Left forelimb (tissue), 1 donor: Measurements from ENCODE around the gene DNAJC16.

Source experiments
- DNase-seq: peaks from one replicate; pipeline ENCODE4 v3.0.0-alpha.2; 2018; ENCODE audit warnings: low spot score

The DNAJC16 gene

DNA sequence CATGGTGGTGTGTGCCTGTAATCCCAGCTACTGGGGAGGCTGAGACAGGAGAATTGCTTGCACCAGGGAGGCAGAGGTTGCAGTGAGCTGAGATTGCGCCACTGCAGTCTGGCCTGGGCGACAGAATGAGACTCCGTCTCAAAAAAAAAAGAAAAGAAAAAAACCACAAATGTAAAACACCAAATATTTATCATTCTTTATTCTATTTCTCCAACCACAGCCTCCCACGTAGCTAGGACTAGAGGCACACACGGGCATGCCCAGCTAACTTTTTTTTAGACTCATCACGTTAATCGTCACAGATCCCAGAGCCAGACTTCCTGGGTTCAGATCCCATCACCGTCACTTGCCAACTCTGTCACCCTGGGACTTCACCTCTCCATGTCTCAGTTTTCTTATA lies 13.5 kb downstream of the DNAJC16 start:
- no peak for DNase-seq

DNA sequence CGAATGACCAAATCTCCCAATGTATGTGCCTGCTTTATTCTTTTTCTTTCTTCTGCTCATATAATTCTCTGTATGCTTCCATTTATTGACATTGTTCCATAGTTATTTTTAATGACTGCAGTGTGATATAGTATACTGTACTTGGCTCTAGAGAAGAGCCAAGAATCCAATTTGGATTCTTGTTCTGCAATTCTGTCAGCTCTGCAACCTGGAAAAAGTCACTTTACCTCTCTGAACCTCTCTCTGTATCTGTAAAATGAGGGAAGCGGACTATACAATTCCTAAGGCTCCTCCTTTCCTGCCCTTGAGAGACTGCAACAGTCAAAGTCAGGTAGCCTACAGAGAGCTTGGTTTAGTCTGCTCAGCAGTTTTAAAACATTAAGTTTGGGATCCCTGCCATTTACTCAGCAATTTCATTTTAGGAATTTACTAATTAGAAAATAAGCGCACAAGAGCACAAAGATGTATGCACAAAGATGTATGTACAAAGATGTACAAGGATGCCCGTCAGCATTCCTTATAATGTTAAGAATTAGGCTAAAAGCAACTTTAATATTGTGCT lies 14.7 kb downstream of the DNAJC16 start:
- DNase-seq: no peak

DNA sequence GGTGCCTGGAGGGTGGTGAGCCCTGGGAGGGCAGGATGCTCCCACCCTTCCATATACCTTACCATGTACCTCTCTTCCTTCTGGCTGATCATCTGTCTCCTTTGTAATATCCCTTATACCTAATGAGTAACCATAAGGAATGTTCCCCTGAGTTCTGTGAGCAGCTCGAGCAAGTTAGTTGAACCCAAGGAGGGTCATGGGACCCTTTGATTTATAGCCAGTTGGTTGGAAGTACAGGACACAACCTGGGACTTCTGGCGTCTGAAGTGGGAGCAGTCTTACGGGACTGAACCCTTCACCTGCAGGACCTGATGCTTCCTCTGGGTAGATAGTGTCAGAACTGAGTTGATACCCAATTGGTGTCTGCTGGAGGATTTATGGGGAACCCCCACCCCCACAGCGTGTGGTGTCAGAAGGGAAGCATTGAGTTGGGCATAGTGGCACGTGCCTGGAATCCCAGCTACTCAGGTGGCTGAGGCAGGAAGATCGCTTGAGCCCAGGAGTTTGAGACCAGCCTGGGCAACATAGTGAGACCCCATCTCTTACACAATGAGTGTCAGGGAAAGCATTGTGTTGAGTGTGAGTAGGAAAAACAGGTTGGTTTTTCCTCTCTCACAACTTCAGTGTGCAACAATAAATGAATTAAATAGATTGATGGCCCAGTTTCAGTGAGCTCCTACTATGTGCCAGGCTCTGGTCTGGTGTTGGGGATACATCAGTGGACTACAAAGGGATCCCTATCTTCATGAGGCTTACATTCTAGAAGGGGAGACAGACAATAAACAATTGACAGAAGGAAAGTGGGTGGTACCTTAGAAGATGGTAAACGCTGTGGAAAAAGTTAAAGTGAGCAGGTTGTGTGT lies 16.0 kb downstream of the DNAJC16 start:
- DNase-seq: no peak

DNA sequence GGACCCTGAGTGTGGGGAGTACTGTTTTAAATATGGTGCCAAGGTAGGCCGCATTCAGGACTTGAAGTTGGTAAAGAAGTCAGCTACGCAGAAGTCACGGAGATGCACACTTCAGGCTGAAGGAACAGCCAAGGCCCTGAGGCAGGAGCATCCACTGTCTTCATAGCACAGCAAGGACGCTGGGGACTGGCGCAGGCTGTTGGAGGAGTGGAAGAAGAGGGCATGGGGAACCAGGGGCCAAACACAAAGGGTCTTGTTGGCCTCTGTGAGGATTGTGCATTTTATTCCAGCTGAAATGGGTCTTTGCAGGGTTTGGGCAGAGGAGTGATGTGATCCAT lies 16.6 kb downstream of the DNAJC16 start:
- no peak for DNase-seq

DNA sequence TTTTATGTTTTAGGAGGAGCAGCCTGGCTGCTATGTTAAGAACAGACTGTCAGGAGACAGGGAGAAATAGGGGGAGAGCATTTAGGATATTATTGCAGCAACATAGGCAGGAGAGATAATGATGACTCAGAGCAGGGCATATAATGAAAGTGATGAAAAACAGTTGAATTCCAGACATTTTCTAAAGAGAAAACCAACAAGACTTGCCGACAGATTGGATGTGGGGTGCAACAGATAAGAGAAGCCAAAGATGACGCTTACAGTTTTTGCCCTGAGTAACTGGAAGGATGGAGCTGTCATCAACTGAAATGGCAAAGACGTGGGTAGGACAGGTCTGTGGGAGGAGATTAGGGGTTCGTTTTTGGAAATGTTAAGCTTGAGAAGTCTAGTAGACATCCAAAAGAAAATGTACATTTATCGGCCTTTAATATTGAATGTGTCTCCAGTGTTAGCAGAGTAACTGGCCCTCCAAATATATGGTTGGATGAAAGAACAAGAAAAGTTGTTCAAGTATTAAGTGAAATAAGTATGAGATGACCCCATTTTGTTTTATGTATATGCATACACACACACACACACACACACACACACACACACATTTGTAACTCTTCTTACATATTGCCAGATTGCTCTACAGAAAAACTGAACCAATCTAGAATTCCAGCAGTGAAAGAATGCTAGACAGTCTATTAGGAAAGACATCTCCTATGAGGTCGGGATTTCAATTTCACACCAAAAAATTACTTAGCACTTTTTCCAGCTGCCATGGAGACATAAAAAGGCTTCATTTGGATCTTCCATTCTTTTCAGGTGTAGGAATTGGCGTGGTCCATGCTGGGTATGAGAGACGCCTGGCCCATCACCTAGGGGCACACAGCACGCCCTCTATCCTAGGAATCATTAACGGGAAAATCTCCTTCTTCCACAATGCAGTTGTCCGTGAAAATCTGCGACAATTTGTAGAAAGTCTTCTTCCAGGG lies 17.2 kb downstream of the DNAJC16 start:
- no peak for DNase-seq

- no peak for DNase-seq
These were observed 20.0 kb downstream of the DNAJC16 start for GRCh38 chr1:15546641-15547040.

- no peak for DNase-seq
These were observed 23.9 kb downstream of the DNAJC16 start for GRCh38 chr1:15550573-15550972.

GRCh38 chr1:15557008-15557407 lies 30.4 kb downstream of the DNAJC16 start:
- DNase-seq: no peak

- DNase-seq: no peak
These were observed 30.9 kb downstream of the DNAJC16 start for GRCh38 chr1:15557594-15557993.

DNA sequence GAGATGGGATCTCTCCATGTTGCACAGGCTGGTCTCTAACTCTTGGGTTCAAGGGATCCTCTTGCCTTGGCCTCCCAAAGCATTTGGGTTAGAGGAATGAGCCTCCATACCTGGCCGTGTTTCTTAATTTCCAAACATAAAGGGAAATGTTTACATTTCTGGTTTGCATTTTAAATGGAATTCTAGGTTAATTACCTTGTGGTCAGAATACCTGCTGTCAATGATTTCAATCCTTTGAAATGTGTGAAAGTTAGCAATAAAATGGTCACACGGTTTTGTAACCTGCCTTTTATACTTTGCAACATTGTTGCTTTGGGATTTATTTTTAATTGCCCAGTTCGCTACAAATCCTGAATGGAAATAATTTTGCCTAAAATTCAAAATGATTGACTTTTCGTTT lies 31.9 kb downstream of the DNAJC16 start:
- no peak for DNase-seq

GRCh38 chr1:15559189-15559810 lies 32.7 kb downstream of the DNAJC16 start:
- no peak for DNase-seq

DNA sequence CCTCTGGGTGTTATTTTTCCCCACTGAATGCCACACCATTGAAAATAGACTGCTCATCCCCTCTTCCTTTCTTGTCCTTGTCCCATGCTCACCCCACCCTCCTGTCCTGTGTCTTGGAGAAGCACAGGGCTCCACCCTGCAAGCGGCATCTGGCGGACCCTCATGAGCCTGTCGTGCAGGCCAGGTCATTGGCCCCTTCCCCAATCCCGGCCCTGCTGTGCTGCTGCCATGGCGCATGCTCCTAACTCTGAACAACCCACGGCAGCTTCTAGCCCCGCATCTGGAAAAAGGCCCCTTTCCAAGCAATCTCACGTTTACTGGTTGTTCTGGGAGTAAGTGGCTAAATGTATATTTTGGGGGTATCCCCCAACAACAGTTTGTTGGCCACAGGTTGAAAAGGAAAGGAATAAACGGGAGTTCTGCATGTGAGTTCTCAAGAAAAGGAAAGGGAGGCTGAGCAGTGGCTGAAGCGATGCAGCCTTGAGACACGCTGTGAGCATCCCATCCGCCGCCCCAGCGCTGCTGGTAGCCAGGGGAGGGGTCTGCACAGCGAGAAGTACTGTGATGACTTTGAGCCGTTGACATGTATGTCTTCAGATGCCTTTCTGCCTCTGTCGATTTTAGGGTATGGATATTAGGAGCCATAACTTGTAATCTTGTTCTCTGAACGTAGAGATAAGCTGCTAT lies 41.9 kb downstream of the DNAJC16 start:
- DNase-seq: no peak

DNA sequence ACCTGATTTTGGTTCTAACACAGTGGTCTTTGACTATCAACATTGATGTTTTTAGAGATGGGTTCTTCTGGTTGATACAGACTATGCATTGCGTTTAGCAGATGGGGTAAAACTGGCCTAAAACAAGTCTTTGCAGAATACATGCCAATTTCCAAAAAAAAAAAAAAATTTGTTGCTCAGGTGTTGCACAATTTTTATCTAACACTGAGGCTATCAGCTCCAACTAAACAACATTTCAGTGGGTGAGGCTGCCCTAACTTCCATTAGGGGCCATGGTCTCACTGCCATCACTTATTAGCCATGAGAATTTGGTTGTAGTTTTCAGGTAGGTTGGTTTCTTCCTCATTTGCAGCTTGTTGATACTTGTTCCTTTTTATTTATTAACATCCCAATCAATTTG lies 44.2 kb downstream of the DNAJC16 start:
- DNase-seq: no peak

GRCh38 chr1:15571266-15571665 lies 44.6 kb downstream of the DNAJC16 start:
- no peak for DNase-seq

DNA sequence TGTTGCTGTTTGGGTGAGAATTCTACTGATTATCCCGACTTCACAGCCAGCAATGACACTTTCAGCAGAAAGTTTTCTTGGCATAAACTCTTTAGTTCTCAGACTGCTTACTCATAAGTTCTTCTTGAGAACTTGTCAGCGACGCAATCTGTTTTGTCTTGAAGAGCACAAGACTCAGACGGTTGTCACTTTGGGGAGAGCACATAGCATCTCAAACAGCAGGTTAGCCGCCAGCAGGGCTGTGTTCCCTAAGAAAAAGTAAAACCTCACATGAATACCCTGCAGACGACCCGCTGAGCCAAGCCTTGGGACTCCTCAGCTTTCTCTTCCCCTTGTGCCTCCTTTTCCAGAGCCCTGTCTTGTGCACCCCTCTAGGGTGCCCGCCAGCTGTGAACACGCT lies 46.8 kb downstream of the DNAJC16 start:
- no peak for DNase-seq

DNA sequence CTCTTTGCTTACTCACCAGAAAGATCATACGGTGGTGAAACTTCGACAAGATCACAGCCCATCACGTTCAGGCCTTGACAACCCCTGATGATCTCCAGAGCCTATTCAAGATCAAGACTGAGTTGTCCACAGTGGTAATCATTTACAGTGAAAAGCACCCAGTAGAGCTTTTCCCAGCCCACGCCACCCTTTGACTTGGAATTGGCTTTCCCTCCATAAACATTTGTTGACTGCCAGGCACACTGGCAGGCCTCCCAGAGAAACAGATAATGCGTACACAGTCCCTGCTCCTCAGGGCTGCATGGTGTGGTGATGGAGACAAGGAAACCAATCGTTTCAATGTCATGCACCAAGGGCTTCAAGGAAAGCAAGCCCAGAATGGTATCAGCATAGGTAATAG lies 48.1 kb downstream of the DNAJC16 start:
- no peak for DNase-seq

DNA sequence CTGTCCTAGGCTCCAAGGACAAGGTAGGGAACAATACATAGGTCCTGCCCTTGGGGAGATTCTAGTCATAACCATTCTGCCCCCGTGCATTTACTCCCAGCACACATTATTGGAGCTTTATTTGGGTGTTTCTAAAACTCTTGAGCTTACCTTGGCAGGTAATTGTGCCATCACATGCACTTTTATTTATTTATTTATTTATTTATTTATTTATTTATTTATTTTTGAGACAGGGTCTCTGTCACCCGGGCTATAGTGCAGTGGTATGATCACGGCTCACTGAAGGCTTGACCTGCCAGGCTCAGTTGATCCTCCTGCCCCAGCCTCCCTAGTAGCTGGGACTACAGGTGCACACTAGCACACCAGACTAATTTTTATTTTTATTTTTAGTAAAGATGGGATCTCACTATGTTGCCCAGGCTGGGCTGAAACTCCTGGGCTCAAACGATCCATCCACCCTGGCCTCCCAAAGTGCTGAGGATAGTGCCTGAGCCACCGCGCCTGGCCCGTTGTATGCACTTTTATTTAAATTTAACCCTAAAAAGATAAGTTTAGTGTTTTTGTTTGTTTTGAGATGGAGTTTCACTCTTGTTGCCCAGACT lies 49.0 kb downstream of the DNAJC16 start:
- no peak for DNase-seq

DNA sequence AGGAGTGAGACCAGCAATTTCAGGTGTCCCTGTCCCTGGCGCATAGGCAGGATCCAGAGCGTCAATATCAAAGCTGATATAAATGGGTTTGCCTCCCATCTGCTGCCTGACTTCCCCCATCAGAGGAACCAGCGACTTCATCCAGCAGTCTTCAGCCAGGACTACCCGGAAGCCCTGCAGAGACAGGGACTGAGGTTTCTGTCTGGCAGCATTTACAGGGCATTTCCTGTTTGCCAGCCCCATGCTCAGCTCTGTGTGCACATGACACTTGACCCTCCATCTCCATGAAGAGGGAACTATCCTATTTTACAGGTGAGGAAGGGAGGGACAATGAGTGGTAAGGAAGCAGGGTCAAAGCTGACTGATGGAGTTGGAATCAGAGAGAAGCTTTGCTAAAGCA lies 51.0 kb downstream of the DNAJC16 start:
- no peak for DNase-seq

GRCh38 chr1:15578921-15579682 lies 52.5 kb downstream of the DNAJC16 start:
- DNase-seq: no peak

DNA sequence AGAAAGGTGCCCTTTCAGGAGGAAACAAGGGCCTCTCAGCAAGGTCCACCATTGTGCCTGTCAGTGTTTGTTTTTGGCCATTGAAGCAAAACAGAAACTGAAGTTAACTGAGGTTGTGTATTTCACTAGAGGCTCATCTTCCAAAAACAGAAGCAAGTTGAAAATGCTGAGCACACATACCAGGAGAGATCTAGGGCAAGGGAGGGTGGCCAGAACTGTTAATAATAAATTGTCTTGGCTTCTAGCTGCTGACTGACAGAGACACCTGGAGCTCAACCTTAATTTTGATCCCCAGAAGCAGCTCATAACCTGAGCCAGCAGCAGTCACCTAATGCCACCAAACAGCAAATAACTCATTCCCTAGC lies 53.0 kb downstream of the DNAJC16 start:
- no peak for DNase-seq
